SU-DHL-6 (cell line): ENCODE data around the gene PRLHR.

ENCODE experiments used
- H2AFZ ChIP-seq: fragments of 200-600 bp; sonication (generic); 2 replicates; pipeline ENCODE4 v1.6.1; 2014; ENCODE audit warnings: low read depth, mild to moderate bottlenecking, moderate library complexity, mixed read lengths, antibody characterized with exemption, low read length; ENCODE audit not compliant: severe bottlenecking
- H3F3A ChIP-seq: fragments of 200-600 bp; shearing (Covaris generic); 2 replicates; pipeline ENCODE4 v1.6.0; 2016; ENCODE audit warnings: antibody characterized with exemption, mild to moderate bottlenecking; ENCODE audit not compliant: insufficient read depth
- H3K27ac ChIP-seq: fragments of 200-600 bp; sonication (generic); 2 replicates; pipeline ENCODE4 v1.5.1; 2016; ENCODE audit warnings: low read depth, mild to moderate bottlenecking, low read length, moderate library complexity, mixed read lengths
- H3K27me3 ChIP-seq: fragments of 200-600 bp; sonication (generic), shearing (Covaris generic); 2 replicates; pipeline ENCODE4 v1.6.0; 2014; ENCODE audit warnings: mild to moderate bottlenecking, low read length
- H3K36me3 ChIP-seq: fragments of 200-600 bp; sonication (generic); 2 replicates; pipeline ENCODE4 v1.6.1; 2014; ENCODE audit warnings: mild to moderate bottlenecking, low read length, mixed read lengths
- H3K4me2 ChIP-seq: fragments of 300-600, 200-600 bp; shearing (Covaris generic), sonication (generic); 2 replicates; pipeline ENCODE4 v1.6.0; 2014; ENCODE audit warnings: low read length, low read depth, mild to moderate bottlenecking; ENCODE audit not compliant: poor library complexity, severe bottlenecking
- H3K4me3 ChIP-seq: fragments of 200-600 bp; sonication (generic); 2 replicates; pipeline ENCODE4 v1.5.1; 2014; ENCODE audit warnings: antibody characterized with exemption, low read length, mild to moderate bottlenecking, mixed read lengths; ENCODE audit not compliant: insufficient read depth, poor library complexity, severe bottlenecking
- H3K79me2 ChIP-seq: fragments of 200-600 bp; sonication (generic); 2 replicates; pipeline ENCODE4 v1.6.1; 2014; ENCODE audit warnings: mild to moderate bottlenecking, low read length, moderate library complexity; ENCODE audit not compliant: insufficient read depth
- H3K9ac ChIP-seq: fragments of 200-600 bp; sonication (generic); 2 replicates; pipeline ENCODE4 v1.7.0; 2014; ENCODE audit warnings: mild to moderate bottlenecking, low read length
- H3K9me2 ChIP-seq: fragments of 200-600 bp; sonication (generic); replicated peaks from 2 replicates; pipeline ENCODE4 v1.6.1; 2014; ENCODE audit warnings: low read length; ENCODE audit not compliant: insufficient read depth
- H3K9me3 ChIP-seq: fragments of 200-600 bp; sonication (generic); 2 replicates; pipeline ENCODE4 v1.6.1; 2014; ENCODE audit warnings: low read length, mixed read lengths; ENCODE audit not compliant: insufficient read depth
- H4K20me1 ChIP-seq: fragments of 200-600 bp; sonication (generic); 2 replicates; pipeline ENCODE4 v1.6.1; 2014; ENCODE audit warnings: low read depth, mild to moderate bottlenecking, antibody characterized with exemption, low read length, moderate library complexity, mixed read lengths
- EZH2phosphoT487 ChIP-seq: fragments of 200-600 bp; sonication (generic), shearing (Covaris generic); conservative IDR thresholded peaks from 2 replicates; pipeline ENCODE4 v1.6.1; 2018; ENCODE audit warnings: mild to moderate bottlenecking, antibody characterized with exemption, low read length, moderate library complexity, mixed read lengths
- TF ChIP-seq, protein P1 (sequence below): fragments of 200-600 bp; sonication (generic); IDR thresholded peaks from one replicate; pipeline ENCODE4 v1.5.1; 2017; ENCODE audit warnings: antibody characterized with exemption, mild to moderate bottlenecking, low read length, moderate library complexity; ENCODE audit not compliant: insufficient read depth, poor library complexity, severe bottlenecking

The PRLHR gene

DNA sequence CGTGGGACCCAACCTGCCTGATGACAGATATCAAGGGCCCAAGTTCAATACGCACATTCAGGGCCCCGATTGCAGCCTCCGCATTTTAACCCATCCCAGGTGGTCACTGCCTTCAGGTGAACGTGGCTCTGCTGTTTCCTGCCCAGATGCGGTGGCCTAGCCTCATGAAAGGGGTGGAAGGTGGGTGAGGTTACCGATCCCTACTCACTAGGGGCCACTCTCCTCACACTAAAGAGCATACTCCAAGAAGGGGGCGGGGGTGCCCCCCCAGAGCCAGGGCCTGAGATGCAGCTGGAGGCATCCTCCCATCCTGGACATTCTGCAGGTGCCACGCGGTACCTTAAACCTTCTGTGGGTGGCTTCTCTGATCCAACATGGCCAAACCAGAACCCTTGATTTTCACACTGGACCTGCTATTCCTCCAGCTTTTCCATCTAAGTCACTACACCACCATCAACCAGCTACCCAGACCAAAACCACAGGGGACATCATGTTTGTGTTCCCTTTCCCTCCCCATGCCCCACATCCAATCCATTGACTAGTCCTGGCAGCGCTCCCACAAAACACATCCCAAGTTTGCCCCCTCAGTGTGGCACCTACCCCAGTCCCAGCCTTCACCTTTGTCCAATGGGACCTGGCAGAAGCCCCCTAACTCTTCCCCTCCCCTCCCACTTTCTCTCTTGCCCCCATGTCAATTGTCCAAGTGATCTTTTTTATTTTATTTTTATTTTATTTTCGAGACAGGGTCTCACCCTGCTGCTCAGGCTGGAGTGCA is 30.0 kb downstream of the PRLHR start:
- no peak overlapping the region for H2AFZ ChIP-seq
- H4K20me1 ChIP-seq = no peaks in the 10 kb centered on the region
- no peaks in the 10 kb centered on the region for H3K79me2 ChIP-seq
- H3K4me2 ChIP-seq = no peak overlapping the region
- no peaks in the 10 kb centered on the region for H3K27me3 ChIP-seq
- no peak overlapping the region for H3K9ac ChIP-seq
- no peak overlapping the region for H3K4me3 ChIP-seq
- TF ChIP-seq, protein P1, sequence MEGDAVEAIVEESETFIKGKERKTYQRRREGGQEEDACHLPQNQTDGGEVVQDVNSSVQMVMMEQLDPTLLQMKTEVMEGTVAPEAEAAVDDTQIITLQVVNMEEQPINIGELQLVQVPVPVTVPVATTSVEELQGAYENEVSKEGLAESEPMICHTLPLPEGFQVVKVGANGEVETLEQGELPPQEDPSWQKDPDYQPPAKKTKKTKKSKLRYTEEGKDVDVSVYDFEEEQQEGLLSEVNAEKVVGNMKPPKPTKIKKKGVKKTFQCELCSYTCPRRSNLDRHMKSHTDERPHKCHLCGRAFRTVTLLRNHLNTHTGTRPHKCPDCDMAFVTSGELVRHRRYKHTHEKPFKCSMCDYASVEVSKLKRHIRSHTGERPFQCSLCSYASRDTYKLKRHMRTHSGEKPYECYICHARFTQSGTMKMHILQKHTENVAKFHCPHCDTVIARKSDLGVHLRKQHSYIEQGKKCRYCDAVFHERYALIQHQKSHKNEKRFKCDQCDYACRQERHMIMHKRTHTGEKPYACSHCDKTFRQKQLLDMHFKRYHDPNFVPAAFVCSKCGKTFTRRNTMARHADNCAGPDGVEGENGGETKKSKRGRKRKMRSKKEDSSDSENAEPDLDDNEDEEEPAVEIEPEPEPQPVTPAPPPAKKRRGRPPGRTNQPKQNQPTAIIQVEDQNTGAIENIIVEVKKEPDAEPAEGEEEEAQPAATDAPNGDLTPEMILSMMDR = no peak
- TF ChIP-seq EZH2phosphoT487 = no peak
- H3K9me3 ChIP-seq = no peaks in the 10 kb centered on the region
- H3F3A ChIP-seq = no peaks in the 10 kb centered on the region
- H3K9me2 ChIP-seq = no peaks in the 10 kb centered on the region
- H3K27ac ChIP-seq = no peak overlapping the region
- no peaks in the 10 kb centered on the region for H3K36me3 ChIP-seq

DNA sequence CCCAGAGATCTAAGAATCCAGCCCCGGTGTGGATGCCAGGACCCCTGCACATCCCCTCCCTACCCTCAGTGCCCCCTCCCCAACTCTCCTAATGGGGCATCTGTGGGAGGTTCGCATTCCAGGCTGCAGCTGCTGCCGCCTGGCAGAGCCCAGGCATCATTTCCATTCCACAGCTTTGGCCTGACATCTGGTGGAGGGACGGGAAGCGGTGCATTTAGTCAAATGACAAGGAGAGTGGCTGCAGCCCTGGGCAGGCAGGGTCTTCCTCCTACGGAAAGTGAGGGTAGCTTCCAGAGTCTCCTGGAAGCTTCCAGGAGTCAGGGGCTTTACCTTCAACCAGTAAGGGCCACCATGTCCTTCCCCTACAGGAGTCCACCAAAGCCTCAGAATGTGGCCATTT is 30.8 kb downstream of the PRLHR start:
- TF ChIP-seq EZH2phosphoT487 = no peak
- TF ChIP-seq, protein P1 = no peak
- no peak overlapping the region for H2AFZ ChIP-seq
- H3K27ac ChIP-seq = no peak overlapping the region
- no peaks in the 10 kb centered on the region for H3K36me3 ChIP-seq
- no peaks in the 10 kb centered on the region for H4K20me1 ChIP-seq
- no peak overlapping the region for H3K4me3 ChIP-seq
- no peaks in the 10 kb centered on the region for H3K9me2 ChIP-seq
- no peak overlapping the region for H3K4me2 ChIP-seq
- H3F3A ChIP-seq = no peaks in the 10 kb centered on the region
- no peaks in the 10 kb centered on the region for H3K27me3 ChIP-seq
- H3K9me3 ChIP-seq = no peaks in the 10 kb centered on the region
- no peaks in the 10 kb centered on the region for H3K79me2 ChIP-seq
- H3K9ac ChIP-seq = no peak overlapping the region

DNA sequence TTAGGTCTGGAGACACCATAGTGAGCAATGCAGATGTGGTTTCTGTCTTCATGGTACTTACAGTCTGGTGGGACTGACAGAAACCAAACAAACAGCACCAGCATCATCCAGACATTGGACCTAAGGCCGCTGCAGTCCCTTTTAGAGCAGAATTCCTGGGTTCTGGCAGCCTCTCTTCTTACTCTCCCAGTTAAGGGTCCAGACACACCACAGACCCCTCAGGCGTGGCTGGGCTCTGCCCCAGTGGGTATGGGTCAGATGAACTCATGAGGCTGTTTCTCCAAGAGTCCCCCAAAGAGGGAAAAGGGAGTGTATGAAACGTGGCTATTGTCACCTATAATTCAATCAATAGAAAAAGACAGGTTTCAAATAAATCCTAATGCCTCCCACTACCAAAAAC is 31.3 kb downstream of the PRLHR start:
- H3F3A ChIP-seq = no peaks in the 10 kb centered on the region

More for the DNA sequence above, 31.3 kb downstream of the PRLHR start:
- Histone ChIP-seq H3K9me3 (no peaks in the 10 kb centered on the region), H3K4me3 (no peak overlapping the region), H3K36me3 (no peaks in the 10 kb centered on the region), H3K79me2 (no peaks in the 10 kb centered on the region), H4K20me1 (no peaks in the 10 kb centered on the region), H3K9me2 (no peaks in the 10 kb centered on the region), H3K27ac (no peak overlapping the region), H2AFZ (no peak overlapping the region), H3K27me3 (no peaks in the 10 kb centered on the region), H3K9ac (no peak overlapping the region), H3K4me2 (no peak overlapping the region)
- TF ChIP-seq, protein P1 = no peak
- TF ChIP-seq EZH2phosphoT487 = no peak
